ENCODE results near the gene EEPD1.
"Not testable (repeated sequence)": the region's sequence is repeated elsewhere in the genome, so short reads cannot be mapped to it uniquely, and the experiment has no call there.

EEPD1 gene

DNA sequence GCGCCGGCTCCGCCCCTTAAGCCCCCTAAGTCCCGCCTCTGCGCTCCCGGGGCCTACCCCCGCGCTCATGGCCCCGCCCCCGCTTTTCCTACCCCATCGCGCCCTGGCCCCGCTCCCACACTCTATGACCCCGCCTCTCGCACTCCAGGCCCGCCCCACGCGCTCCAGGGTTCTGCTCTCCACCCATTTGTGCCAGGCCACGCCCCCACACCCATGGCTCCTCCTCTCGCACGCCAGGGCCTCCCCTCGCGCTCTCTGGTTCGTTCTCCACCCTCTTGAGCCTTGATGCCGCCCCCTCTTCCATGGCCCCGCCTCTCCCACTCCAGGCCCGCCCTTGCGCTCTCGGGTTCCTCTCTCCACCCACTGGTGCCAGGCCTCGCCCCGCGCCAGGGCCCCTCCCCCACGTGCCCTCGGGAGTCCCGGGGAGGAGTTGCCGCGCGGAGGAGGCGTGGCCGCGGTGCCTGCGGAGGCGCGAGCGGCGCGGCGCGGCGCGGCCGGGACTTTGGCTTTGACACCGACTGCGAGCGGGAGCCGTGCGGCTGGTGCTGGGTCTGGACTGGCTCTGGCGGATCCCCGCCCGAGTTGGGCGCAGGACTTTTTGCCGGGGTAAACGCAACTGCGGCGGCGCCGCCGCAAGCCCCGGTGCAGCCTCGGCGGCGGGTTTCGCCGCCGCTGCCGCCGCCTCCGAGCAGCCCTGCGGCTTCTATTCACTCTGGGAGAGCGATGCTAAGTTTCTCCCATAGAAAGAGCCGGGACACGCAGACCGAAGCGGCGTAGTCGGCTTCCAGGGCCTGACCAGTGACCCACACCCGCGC is at the start of gene EEPD1:
Gene EEPD1 (plus strand): TSS at position 499 of the 815 bp plus-strand sequence. CDS start 1,071 bp downstream, outside the sequence.
- peak; percentile 100 for DNase-seq

DNA sequence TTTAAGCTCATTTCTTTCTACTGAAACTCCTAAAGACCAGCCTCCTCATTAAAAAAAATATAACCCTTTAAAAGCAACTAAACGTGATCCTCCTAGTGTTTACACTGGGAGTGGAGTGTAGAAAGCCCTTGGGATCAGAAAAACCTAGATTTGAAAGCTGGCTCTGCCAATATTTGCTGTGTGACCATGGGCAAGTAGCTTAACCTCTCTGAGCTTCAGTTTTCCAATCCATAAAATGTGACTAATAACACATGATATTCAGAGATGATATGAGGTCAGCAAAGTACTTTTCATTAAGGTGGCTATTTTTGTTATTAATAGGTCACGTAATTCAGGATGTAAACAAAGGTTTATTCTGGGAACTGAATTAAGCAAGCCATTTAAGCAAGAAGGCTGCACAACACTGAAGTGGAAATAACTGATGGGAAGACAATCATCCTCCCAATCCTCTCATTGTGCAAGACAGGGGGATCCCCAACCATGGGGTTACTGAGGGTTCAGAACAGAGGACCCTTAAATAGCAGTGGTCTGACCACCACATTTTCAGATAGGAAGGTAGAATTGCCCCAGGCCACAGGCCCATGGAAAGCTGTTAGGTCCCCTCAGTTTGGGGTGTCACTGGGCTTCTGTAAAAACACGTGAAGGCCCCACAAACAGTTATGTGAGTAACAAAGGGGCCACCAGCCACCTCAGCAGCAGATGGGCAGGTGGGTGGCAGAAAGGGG is 49.1 kb upstream of the EEPD1 start:
- no peak for DNase-seq

DNA sequence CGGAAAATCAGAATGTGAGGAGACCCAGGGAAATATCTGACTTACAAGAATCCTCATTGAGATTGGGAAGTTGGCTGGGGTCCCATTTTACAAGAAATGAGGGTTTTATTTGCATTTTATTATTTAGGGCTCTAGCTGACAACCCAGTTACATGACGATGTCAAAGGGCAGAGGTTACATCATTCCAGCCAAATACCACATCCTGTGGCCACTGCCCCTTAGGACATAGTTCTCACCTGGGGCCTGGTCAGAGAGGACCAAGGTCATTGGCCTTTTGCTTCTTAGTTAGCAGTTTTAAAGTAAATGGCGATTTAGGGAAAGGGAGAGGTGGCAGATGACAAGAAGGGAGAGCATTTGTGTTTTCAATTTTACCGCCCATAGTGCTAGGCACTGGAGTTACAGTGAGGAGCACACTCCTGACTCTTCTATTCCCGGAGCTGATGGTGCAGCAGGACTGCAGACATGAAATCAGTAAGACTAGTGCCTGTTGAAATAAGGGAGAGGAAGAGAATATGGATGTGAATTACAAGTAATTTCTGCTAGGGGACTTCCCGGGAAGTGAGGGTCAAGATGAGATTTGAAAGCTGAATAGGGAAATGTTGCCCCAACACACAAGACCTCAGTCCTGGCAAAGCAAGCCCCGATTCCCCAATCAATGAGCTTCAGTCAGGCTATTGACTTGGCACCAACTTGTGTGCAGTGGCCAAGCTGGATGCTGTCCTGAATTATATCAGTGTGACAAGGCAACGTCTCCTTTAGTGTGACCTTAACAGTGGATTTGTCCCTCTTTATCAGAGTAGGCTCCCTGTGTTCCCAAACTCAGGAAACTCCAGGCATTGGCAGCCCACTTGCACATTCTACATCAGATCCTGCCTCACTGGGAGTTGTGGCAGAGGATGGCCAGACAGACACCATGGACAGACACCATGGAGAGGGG is 45.8 kb upstream of the EEPD1 start:
- DNase-seq: not testable (repeated sequence)

DNA sequence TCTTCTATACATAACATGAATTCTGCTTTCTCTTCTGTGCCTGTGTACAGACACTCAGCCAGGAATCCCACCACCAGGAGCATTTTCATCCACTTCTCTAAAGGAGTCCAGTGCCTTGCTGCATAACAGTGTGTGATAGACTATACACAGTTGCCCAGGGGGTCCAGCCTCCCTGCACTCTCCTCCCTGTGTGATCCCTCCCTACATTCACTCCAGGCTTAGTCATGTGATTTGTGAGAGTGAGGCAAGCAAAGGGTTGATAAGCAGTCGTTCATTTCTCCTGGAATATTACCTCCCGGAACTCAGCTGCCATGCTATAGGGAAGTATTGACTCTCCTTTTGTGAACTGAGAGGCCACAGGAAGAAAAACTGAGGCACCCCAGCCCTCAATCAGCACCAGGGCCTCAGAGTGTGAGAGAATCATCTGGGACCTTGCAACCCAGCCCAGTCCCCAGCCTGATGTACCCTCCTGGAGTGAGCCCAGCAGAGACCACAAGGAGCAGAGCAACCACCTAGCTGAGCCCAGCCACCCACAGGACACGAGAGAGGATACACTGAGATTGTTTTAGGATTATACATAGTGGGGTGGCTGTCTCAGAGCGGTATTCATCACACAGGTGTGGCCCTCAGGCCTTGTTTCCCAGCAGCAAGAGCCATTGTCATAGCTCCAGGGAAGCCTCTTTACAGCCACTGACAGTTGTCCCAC is 45.0 kb upstream of the EEPD1 start:
- DNase-seq: no peak

DNA sequence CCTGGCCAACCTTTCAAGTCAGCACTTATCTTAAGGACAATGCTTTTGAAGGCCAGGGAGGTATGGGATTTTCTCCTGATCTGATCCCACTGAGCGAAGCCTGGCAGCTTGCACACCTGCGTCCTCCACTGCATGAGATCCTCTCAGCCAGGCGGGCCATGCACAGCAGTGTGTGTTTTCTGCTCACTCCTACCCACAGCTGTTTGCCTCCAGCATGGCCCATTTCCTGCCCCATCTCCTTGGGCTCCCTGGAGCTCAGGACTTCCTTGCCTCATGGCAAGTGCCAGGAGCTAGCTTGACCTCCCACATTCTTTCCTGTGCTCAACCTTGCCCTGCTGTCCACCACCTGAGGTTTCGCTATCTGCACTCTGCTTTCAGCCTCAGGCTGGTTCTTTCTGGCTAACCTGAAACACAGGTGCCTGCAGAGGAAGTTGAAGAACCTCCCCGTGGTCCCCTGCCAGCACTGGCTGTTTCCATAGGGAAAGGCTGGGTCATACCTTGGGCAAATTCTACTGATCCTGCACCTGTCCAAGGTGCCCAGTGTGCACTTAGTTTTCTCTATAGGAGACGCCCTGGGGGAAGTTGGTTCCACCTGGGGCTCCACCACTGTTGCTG is 43.9 kb upstream of the EEPD1 start:
- DNase-seq: no peak

DNA sequence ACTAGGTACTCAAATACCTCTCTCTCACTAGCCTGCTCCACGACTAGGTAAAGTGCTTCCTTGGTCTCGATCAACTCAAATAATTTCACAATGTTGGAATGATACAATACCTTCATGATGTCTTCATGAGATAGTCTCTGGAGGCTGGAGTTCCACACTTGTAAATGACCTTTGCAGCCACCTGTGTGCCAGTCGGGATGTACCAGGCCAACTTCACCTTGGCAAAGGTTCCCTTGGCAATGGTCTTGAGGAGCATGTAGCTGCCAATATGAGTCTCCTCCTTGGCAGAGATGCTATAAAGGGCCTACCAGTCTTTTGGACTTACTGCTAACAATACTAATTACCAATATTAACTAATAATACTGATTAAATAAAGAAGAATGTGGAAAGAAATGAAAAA is 42.5 kb upstream of the EEPD1 start:
- DNase-seq: no peak

DNA sequence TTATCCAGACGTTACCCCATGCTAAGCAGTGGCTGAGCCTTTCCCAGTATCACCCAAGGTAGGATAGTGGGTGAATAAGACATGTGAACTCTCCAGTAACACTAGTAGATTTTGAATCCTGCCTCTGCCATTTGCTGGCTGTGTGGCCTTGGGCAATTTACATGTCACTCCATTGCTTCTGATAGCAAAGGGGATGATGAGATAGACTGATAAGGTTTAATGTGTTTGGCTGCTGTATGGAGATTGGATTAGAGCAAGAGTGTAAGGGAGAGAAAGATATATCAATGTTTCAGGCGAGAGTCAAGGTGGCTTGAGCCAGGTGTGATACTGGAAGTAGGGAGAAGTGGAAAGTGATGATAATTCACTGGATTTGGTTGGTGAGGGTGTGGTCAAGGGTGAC is 40.1 kb upstream of the EEPD1 start:
- DNase-seq: no peak

DNA sequence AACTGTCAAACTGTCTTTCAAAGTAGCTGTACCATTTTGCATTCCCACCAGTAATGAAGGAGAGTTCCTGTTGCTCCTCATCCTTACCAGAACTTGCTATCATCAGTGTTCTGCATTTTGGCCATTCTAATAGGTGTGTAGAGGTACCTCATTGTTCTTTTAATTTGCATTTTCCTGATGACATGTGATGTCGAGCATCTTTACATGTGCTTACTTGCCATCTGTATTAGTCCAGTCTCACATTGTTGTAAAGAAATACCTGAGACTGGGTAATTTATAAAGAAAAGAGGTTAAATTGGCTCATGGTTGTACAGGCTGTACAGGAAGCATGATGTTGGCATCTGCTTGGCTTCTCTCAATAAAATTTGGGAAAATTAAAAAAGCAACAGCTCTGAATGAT is 38.7 kb upstream of the EEPD1 start:
- no peak for DNase-seq

DNA sequence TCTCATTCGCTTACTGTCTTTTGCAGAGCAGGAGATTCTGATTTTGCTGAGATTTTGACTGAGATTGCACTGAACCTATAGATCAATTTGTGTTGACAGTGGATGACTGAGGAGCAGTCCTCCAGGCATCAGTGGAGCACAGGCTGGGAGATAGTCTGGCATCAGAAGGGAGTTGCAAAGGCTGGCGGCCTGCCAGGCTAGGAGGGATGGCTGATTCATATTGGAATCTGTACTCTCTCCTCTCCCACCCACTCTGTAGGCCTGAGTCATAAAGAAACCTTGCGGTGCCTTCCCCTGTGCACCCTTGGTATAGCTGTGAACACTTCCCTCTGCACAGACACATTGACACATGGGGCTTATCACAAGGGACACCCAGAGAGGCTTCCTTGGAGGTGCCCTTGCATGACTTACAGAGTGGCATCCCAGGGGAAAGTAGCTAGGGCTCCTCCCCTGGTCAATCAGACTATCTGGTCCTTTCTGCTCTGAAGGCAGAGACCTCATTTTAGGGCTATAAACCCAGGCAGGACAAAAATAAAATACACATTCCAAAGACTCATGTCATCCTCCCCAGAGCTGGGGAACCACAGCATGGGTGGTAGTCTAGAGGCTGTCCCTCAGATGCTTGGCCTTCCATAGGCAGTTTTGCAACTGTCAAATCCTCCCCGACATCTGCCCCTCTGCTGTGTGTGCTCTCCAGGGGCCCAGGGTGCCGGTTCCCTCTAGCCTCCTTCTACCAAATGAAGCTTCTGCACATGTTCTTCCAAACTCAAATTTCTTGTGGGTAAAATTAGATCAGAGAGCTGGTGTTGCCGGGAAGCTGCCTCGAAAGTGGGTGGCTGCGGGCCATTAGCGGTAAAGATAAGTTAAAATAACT is 37.4 kb upstream of the EEPD1 start:
- peak; percentile 60 for DNase-seq

DNA sequence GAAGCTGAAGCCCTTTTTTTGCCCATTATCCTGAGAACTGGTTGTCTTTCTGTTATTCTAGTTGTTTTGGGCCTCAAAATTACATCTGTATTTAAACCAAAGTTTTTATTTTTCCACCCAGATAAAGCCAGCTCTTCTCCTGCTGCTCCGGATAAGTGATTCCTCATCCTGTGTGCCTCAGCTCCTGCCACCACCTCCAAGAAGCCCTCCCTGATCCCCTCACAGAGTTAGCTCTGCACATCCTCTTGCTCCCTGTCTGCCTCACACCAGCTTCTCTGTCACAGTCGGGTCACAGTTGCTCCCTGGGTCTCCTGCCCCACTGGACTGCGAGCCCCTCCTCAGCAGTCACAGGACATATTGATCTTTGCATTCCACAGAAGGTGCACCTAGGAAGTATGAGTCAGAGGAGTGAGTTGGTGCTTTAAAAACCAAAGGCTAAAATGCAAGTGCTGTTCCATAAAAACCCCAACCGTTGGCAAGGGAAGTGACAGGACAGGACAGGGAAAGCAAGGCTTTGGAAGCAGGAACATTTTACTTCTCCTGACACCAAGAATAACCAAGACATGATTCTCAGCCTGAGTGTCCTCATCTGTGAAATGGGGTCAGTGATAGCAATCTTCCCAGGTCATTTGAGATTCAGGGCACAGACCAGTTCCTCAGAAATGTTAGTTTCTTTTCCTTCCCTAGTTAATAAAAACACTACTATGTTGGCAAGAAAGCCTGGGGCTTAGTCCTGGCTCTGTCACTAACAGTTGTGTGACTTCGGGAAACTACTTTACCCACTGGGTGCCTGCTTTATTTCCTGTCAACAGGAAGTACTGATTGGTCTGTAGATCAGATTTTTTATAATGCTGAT is 36.5 kb upstream of the EEPD1 start:
- DNase-seq: no peak

DNA sequence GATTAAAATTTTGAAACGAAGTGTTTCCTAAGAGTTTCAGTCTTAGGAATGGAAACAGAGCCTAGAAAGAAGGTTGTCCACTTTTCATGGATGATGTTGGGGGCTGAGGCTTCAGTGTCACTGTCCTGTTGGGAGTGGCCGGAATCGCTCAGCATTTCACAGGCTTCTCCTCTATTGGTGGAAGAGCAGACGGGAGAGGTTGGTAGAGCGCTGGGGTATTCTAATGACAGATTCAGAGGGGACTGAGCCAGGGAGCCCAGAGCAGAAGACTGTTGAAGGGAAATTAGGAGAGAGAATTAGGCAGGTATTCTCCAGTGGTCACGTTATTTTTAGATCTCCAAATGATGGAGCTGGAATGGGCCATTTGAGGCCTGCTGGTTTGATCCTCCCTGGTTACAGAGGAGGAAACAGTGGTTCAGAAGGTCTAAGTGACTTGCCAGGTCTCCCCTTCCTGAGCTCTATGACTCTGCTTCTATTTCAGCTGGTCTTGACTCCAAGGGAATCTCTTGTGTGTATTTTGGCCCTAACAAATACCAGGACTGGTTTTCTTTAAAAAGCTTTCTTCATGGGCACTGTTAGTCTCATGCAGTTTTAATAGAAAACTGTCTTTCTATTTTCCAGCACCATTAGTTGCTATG is 35.7 kb upstream of the EEPD1 start:
- no peak for DNase-seq

DNA sequence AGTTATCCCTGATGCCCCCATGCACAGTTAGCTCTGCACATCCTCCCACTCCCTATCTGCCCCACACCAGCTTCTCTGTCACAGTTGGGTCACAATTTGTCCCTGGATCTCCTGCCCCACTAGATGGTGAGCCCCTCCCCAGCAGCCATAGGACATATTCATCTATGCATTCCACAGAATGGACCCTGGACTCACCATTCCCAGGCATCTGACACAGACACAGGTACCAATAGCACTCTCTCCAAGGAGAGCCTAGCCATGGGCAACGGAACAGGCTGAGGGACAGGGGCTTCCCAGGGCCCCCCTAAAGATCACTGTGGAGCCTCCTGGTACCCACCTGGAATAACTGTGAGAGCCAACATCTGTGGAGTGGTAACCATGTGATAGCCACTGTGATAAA is 34.7 kb upstream of the EEPD1 start:
- no peak for DNase-seq

DNA sequence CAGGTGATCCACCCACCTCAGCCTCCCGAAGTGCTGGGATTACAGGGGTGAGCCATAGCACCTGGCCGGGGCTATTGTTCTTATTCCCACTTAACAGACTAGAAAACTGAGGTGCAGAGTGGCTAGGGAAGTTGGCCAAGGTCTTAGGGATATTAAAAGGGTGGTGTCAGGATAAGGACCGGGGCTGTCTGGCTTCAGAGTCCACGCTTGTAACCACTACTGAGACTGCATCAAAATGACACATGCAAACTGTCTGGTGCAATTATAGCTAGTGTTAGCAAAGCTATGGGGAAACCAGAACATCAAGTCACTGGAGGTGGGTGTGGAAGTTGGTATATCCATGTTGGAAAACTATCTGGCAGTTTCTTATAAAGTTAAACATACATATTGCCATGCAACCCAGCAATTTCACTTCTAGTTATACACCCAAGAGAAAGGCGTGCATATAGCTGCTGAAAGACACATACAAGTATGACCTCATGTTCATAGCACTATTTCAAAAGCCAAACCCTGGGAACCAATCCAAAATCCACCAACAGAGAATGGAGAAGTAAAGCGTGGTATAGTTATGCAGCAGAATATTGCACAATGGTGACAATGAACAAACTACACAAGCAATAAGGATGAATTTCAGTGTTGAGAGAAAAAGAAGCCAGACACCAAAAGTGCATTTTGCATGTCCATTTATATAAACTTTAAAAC is 33.9 kb upstream of the EEPD1 start:
- DNase-seq: no peak

DNA sequence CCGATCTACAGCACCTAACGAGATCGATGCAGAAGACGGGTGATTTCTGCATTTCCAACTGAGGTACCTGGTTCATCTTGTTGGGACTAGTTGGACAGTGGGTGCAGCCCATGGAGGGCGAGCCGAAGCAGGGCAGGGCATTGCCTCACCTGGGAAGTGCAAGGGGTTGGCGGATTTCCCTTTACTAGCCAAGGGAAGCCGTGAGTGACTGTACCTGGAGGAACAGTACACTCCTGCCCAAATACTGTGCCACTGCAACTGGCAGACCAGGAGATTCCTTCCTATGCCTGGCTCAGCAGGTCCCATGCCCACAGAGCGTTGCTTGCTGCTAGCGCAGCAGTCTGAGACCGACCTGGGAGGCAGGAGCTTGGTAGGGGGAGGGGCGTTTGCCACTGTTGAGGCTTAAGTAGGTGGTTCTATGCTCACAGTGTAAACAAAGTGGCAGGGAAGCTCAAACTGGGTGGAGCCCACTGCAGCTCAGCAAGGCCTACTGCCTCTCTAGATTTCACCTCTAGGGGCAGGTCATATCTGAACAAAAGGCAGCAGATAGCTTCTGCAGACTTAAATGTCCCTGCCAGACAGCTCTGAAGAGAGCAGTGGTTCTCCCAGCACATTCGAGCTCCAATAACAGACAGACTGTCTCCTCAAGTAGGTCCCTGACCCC is 32.9 kb upstream of the EEPD1 start:
- DNase-seq: not testable (repeated sequence)

DNA sequence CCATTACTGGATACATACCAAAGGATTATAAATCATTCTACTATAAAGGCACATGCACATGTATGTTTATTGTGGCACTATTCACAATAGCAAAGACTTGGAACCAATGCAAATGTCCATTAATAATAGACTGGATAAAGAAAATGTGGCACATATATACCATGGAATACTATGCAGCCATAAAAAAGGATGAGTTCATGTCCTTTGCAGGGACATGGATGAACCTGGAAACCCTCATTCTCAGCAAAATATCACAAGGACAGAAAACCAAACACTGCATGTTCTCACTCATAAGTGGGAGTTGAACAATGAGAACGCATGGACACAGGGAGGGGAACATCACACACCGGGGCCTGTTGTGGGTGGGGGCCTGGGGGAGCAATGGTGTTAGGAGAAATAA is 27.4 kb upstream of the EEPD1 start:
- not testable (repeated sequence) for DNase-seq

DNA sequence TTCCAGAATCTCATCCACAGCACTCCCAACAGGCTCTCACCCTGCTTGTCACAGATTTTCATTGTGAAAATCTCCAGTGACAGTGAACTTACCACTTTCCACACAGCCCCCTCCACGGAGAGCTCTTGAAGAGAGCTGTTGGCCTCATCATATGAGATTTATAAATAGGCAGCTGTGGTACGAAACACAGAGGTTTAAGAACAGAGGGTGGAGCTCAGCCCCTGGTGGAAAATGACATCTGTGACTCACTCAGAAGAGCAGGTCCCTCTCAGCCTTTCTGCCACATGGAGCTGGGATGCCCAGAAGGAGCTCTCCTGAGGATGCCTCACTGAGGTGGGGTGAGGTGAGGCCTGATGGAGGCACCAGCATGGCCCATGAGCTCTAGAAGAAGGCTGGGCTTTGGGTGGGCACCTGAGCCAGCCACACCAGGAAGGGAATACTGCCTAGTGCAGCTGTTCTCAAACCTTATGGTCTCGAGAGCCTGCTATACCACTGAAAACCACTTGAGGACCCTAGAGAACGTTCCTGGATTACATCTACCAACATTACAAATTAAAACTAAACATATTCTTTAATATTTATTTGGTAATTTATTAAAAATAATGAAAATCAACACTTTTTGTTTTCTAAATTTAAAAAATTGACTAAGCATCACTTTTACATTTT is 25.8 kb upstream of the EEPD1 start:
- no peak for DNase-seq

DNA sequence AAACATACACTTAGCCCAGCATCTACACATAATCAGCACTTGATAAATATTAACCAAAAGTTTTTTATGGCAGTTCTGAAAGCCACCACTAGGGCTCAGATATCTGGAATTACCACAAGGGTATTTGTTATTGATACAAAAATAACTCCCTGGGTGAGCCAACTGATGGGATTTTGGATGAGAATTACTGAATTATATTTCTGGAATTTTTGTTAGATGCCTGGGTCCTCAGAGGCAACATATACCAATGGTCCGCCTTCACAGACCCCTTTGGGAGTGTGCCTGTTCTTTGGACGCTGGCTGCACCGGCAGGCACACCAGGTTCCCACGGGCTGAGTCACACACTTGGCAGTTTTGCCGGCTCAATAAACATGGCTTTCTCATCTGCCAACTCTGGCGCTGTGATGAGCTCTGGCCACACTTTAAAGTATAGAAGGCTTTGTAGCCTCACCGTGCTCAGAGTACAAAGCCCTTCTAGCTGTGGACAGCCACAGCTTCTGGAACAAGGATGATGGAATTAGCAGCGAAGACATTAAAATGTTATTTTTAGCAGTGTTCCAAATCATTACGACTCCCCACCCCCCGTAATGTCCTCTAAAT is 24.5 kb upstream of the EEPD1 start:
- DNase-seq: peak; percentile 73

Measured in right hindlimb (tissue), 1 donor.